ENCODE results near the gene CYYR1.

Gene CYYR1

GRCh38 chr21:26550326-26550725 is 22.8 kb downstream of the CYYR1 start:
- DNase-seq, result no peak

- DNase-seq, result no peak
These were observed 26.5 kb downstream of the CYYR1 start for GRCh38 chr21:26546446-26547097.

GRCh38 chr21:26544201-26544775 is 28.8 kb downstream of the CYYR1 start:
- DNase-seq, result no peak

GRCh38 chr21:26540651-26541050 is 32.4 kb downstream of the CYYR1 start:
- no peak for DNase-seq

- no peak for DNase-seq
These were observed 33.5 kb downstream of the CYYR1 start for GRCh38 chr21:26539566-26539965.

GRCh38 chr21:26534517-26534916 is 38.6 kb downstream of the CYYR1 start:
- DNase-seq, result no peak

- no peak for DNase-seq
These were observed 40.9 kb downstream of the CYYR1 start for GRCh38 chr21:26532208-26532607.

GRCh38 chr21:26529526-26529925 is 43.6 kb downstream of the CYYR1 start:
- no peak for DNase-seq

- DNase-seq, result no peak
These were observed 44.2 kb downstream of the CYYR1 start for GRCh38 chr21:26528882-26529281.

GRCh38 chr21:26522704-26523103 is 50.4 kb downstream of the CYYR1 start:
- DNase-seq, result no peak

- DNase-seq, result no peak
These were observed 53.9 kb downstream of the CYYR1 start for GRCh38 chr21:26519142-26519541.

GRCh38 chr21:26515257-26515656 is 57.8 kb downstream of the CYYR1 start:
- DNase-seq, result no peak

- no peak for DNase-seq
These were observed 59.9 kb downstream of the CYYR1 start for GRCh38 chr21:26513212-26513611.

GRCh38 chr21:26512664-26513063 is 60.4 kb downstream of the CYYR1 start:
- no peak for DNase-seq

GRCh38 chr21:26508903-26509302 is 64.2 kb downstream of the CYYR1 start:
- DNase-seq, result no peak

- no peak for DNase-seq
These were observed 66.1 kb downstream of the CYYR1 start for GRCh38 chr21:26506956-26507355.

GRCh38 chr21:26505211-26505610 is 67.9 kb downstream of the CYYR1 start:
- DNase-seq, result no peak

GRCh38 chr21:26503414-26503813 is 69.7 kb downstream of the CYYR1 start:
- DNase-seq, result no peak

GRCh38 chr21:26501495-26502021 is 71.5 kb downstream of the CYYR1 start:
- no peak for DNase-seq

- DNase-seq, result no peak
These were observed 73.6 kb downstream of the CYYR1 start for GRCh38 chr21:26499495-26499894.

- no peak for DNase-seq
These were observed 77.7 kb downstream of the CYYR1 start for GRCh38 chr21:26495283-26495849.

GRCh38 chr21:26491663-26492062 is 81.4 kb downstream of the CYYR1 start:
- no peak for DNase-seq

GRCh38 chr21:26490771-26491170 is 82.3 kb downstream of the CYYR1 start:
- no peak for DNase-seq

GRCh38 chr21:26489781-26490180 is 83.3 kb downstream of the CYYR1 start:
- DNase-seq, result no peak

Measured in NCI-H1105 (cell line).